Fibroblast of lung (primary cell): ENCODE data around the gene AIFM3. TPM values are rescaled to one million over a fixed set of nuclear protein-coding genes. Genes with fewer than 3 reads are reported as not detected.
"Not testable (repeated sequence)": the region's sequence is repeated elsewhere in the genome, so short reads cannot be mapped to it uniquely, and the experiment has no call there.

Source experiments
- DNase-seq, 2 donors: peaks; one replicate each; pipeline versions ENCODE4 v3.0.0 to v3.0.0-alpha.2; 2010; ENCODE audit warnings: low read depth in 2 of 2
- H2AFZ ChIP-seq: 2 replicates; pipeline ENCODE4 v1.5.1; 2012; ENCODE audit warnings: low read length, control low read depth, inconsistent platforms
- H3K27ac ChIP-seq: 2 replicates; pipeline ENCODE4 v1.5.1; 2011; ENCODE audit warnings: low read length, control low read depth; ENCODE audit not compliant: insufficient read depth
- H3K27me3 ChIP-seq: 2 replicates; pipeline ENCODE4 v1.5.1; 2011; ENCODE audit warnings: mild to moderate bottlenecking, low read length; ENCODE audit not compliant: control insufficient read depth, insufficient read depth
- H3K36me3 ChIP-seq: 2 replicates; pipeline ENCODE4 v1.5.1; 2011; ENCODE audit warnings: low read length; ENCODE audit not compliant: control insufficient read depth, insufficient read depth
- H3K4me1 ChIP-seq: 2 replicates; pipeline ENCODE4 v1.5.1; 2011; ENCODE audit warnings: low read length; ENCODE audit not compliant: control insufficient read depth, insufficient read depth; ENCODE audit errors: extremely low read depth
- H3K4me2 ChIP-seq: 2 replicates; pipeline ENCODE4 v1.5.1; 2011; ENCODE audit warnings: low read length, control low read depth; ENCODE audit not compliant: insufficient read depth; ENCODE audit errors: extremely low read depth
- H3K4me3 ChIP-seq, 4 experiments: fragments of 200-600 bp in 1 of 4; sonication (generic) in 1 of 4; replicated peaks in 1 of 4; 2 replicates each; pipeline ENCODE4 v1.5.1; 2011 to 2016; ENCODE audit warnings: low read length in 4 of 4, low read depth in 3 of 4, mild to moderate bottlenecking in 3 of 4, control low read depth in 2 of 4, inconsistent platforms in 1 of 4, mixed read lengths in 1 of 4; ENCODE audit not compliant: insufficient read depth in 1 of 4; ENCODE audit errors: control extremely low read depth in 1 of 4
- H3K79me2 ChIP-seq: 2 replicates; pipeline ENCODE4 v1.5.1; 2012; ENCODE audit warnings: mild to moderate bottlenecking, low read length, inconsistent platforms; ENCODE audit not compliant: control insufficient read depth, insufficient read depth
- H3K9ac ChIP-seq: 2 replicates; pipeline ENCODE4 v1.5.1; 2011; ENCODE audit warnings: mild to moderate bottlenecking, low read length, control low read depth; ENCODE audit not compliant: insufficient read depth
- H3K9me3 ChIP-seq: 2 replicates; pipeline ENCODE4 v1.5.1; 2012; ENCODE audit warnings: low read depth, low read length; ENCODE audit not compliant: control insufficient read depth, insufficient read depth
- H4K20me1 ChIP-seq: 2 replicates; pipeline ENCODE4 v1.5.1; 2011; ENCODE audit warnings: low read length; ENCODE audit not compliant: control insufficient read depth, insufficient read depth; ENCODE audit errors: extremely low read depth
- CTCF ChIP-seq, 2 donors: IDR thresholded peaks in 1 of 2; conservative IDR thresholded peaks in 1 of 2; 1 replicate in 1 of 2; 2 replicates in 1 of 2; pipeline ENCODE4 v1.5.1; 2011 to 2012; ENCODE audit warnings: low read length in 2 of 2, control low read depth in 1 of 2, inconsistent platforms in 1 of 2, low read depth in 1 of 2, mild to moderate bottlenecking in 1 of 2
- EZH2 ChIP-seq: IDR thresholded peaks from 2 replicates; pipeline ENCODE4 v1.5.1; 2012; ENCODE audit warnings: low read length, control low read depth, mild to moderate bottlenecking; ENCODE audit errors: missing control alignments
- polyA plus RNA-seq, 2 donors: library from polyadenylated mRNA; depleted of rRNA in 1 of 2; stranded (reverse) in 1 of 2; unstranded in 1 of 2; fragments of >200 nt; gene quantifications; 2 replicates each; pipeline ENCODE4 v1.2.1, GENCODE V29; 2011 to 2012; ENCODE audit warnings: missing spikeins in 1 of 2
- total RNA-seq: library from RNA; depleted of rRNA; stranded (reverse); fragments of >200 nt; gene quantifications from 2 replicates; pipeline ENCODE4 v1.2.1, GENCODE V29; 2014

The AIFM3 gene
- total and polyA plus RNA-seq, 2 donors (not counting 1 experiment from before 2014, with no cell fraction given) = 0.15 to 2.0 TPM

- no peak for DNase-seq
- no peaks in the 10 kb centered on the region for H3K4me1 ChIP-seq
- no peaks in the 10 kb centered on the region for H3K36me3 ChIP-seq
- H3K4me3 ChIP-seq = no peak overlapping the region
- H3K27me3 ChIP-seq = peaks cover 5% of the 10 kb centered on the region
- H4K20me1 ChIP-seq = no peaks in the 10 kb centered on the region
- no peak overlapping the region for H2AFZ ChIP-seq
- no peaks in the 10 kb centered on the region for H3K9me3 ChIP-seq
- no peaks in the 10 kb centered on the region for H3K79me2 ChIP-seq
- H3K27ac ChIP-seq = no peak overlapping the region
- H3K9ac ChIP-seq = no peak overlapping the region
- TF ChIP-seq EZH2 (no peak), CTCF (conservative IDR thresholded peaks at IDR 0.05 in 1 of 2, IDR thresholded peaks at IDR 0.05 in 1 of 2; ENCODE audit: low read depth in 1 of 2, low read length in 2 of 2) (no peak)
- H3K4me2 ChIP-seq = no peak overlapping the region
These were observed 699 bp downstream of the AIFM3 start for GRCh38 chr22:20967697-20968211.

GRCh38 chr22:20968281-20968977 lies 1.4 kb downstream of the AIFM3 start:
- H3K9ac ChIP-seq = no peak overlapping the region
- peaks cover 5% of the 10 kb centered on the region for H3K27me3 ChIP-seq
- DNase-seq = no peak
- no peak overlapping the region for H2AFZ ChIP-seq
- H3K4me2 ChIP-seq = no peak overlapping the region
- TF ChIP-seq EZH2 (no peak), CTCF (conservative IDR thresholded peaks at IDR 0.05 in 1 of 2, IDR thresholded peaks at IDR 0.05 in 1 of 2; ENCODE audit: low read depth in 1 of 2, low read length in 2 of 2) (no peak)
- no peak overlapping the region for H3K27ac ChIP-seq
- H3K4me1 ChIP-seq = no peaks in the 10 kb centered on the region
- no peaks in the 10 kb centered on the region for H3K79me2 ChIP-seq
- H4K20me1 ChIP-seq = no peaks in the 10 kb centered on the region
- no peaks in the 10 kb centered on the region for H3K9me3 ChIP-seq
- H3K36me3 ChIP-seq = no peaks in the 10 kb centered on the region
- H3K4me3 ChIP-seq = no peak overlapping the region

- no peaks in the 10 kb centered on the region for H3K9me3 ChIP-seq
- TF ChIP-seq EZH2 (no peak), CTCF (conservative IDR thresholded peaks at IDR 0.05 in 1 of 2, IDR thresholded peaks at IDR 0.05 in 1 of 2; ENCODE audit: low read depth in 1 of 2, low read length in 2 of 2) (no peak)
- no peak overlapping the region for H2AFZ ChIP-seq
- H3K4me3 ChIP-seq = no peak overlapping the region
- no peaks in the 10 kb centered on the region for H3K36me3 ChIP-seq
- H3K27ac ChIP-seq = no peak overlapping the region
- H4K20me1 ChIP-seq = no peaks in the 10 kb centered on the region
- no peaks in the 10 kb centered on the region for H3K27me3 ChIP-seq
- no peak overlapping the region for H3K9ac ChIP-seq
- H3K4me1 ChIP-seq = no peaks in the 10 kb centered on the region
- no peak overlapping the region for H3K4me2 ChIP-seq
- no peak for DNase-seq
- H3K79me2 ChIP-seq = no peaks in the 10 kb centered on the region
These were observed 4.0 kb downstream of the AIFM3 start for GRCh38 chr22:20970939-20971657.

GRCh38 chr22:20972014-20972694 lies 5.1 kb downstream of the AIFM3 start:
- H3K27me3 ChIP-seq, H3K4me2 ChIP-seq, DNase-seq, H3K27ac ChIP-seq, H3K79me2 ChIP-seq, H4K20me1 ChIP-seq, H3K36me3 ChIP-seq, H3K4me1 ChIP-seq, H3K9me3 ChIP-seq, H2AFZ ChIP-seq, H3K4me3 ChIP-seq, H3K9ac ChIP-seq: not testable (repeated sequence)
